KG1 (cell line): ENCODE results near the gene RTP5.

Experiments used
- DNase-seq: peaks from one replicate; lab custom pipeline; 2025; lab: John Stamatoyannopoulos, UW

The RTP5 gene

DNA sequence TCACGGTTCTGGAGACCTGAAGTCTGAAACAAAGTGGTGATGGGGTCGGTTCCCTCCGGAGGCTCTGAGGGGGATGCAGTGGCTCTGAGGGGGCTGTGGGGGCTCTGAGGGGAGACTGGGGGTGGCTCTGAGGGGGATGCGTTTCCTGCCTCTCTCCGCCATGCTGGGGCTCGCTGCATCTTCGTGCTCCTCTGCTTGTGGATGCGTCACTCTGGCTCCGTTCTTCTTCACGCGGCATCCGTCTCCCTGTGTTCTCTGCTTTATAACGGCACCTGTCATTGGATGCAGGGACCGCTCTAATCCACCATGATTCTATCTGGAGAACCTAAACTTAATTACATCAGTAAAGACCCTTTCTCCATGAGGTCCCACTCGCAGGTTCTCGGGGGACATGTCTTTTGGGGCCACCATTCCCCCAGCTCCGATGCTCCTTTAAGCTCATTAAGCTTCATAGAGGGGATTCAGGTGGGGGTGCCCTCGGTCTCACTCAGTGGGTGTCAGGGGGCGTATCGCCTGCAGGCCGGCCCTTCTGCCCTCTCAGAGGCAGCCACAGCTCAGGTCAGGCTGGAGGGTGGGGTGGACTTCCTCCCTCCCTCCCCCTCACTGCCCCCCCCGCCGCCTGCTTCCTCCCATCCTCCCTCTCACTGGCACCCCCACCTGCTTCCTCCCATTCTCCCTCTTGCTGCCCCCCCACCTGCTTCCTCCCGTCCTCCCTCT lies 18.4 kb downstream of the RTP5 start:
- no peak for DNase-seq

DNA sequence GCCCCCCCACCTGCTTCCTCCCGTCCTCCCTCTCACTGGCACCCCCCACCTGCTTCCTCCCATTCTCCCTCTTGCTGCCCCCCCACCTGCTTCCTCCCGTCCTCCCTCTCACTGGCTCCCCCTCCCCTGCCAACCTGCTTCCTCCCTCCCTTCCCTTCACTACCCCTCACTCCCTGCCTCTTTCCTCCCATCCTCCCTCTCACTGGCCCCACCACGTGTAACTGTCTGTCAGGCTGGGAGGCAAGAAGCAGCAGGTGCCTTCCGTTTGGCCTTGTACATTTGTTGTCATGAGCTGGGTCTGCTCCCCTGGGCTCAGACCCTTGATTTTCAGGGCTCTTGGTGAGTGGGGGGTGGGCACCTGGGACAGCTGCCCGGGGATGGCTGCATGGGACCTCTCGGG lies 19.1 kb downstream of the RTP5 start:
- DNase-seq: no peak

DNA sequence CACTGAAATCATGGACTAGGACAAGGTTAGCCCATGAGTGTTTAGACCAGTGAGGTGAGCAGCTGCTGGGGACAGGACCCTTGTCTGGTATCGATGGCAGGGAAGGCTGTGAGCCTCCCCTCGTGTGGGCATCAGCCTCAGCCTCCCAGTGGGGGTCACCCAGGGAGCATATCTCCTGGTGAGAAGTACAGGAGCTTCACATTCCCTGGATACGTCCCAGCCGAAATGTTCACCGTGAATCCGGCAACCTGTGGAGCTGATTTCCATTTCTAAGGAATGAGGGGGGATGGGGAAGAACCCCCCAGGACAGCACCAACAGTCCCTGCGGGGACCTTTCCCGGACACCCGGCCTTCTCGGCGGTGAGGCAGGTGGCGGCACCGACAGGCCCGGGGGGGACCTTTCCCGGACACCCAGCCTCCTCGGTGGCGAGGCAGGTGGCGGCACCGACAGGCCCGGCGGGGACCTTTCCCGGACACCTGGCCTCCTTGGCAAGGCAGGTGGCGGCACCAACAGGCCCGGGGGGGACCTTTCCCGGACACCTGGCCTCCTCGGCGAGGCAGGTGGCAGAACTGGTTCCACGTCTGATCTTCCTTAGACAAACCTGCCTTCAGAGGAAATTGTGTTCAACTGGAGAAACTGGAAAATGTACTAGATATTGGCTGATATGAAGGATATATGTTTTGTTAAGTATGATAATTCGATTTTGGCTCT lies 21.2 kb downstream of the RTP5 start:
- no peak for DNase-seq

DNA sequence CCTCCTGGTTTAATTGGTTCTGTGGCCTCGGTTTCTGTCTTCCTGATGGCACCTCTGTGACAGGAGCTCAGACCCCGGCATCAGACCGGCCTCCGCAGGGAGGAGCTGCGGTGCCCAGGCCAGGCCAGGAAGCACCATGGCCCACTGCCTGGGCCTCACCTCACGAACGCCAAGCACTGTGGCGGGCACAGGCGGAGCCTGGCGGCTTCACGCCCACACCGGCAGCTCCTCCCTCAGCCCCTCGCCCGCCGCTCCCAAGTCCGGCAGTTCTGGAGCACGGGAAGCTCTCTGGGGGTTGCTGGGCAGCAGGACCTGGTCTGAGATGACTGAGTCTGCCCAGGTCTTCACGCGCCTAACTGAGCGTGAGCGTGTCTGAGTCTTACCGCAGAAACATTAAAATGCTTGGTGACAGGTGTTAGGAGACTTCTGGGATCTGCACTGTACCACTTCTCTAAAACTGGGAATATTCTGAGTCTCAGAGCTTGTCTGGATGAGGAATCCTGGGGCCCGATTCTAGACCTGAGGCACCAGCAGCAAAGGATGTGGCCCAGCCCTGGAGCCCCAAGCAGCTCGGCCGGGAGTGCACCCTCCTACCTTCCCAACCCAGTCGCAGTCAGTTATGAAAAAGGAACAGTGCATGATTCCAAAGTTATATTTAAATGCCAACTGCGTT lies 21.9 kb downstream of the RTP5 start:
- no peak for DNase-seq

DNA sequence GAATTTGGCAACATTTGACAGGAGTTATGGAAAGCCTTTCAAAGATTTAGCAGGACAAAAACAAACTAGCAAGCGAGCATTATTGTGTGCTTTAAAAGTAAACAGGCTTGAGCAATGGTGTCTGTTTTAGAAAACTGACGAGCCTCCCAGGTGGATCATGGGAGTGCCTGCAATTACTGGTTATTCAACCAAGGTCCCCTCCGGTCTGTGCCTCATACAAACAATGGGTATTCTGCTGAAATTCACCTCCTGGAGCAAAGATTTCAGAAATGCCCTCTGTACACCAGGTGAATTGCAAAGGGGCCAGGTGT lies 22.4 kb downstream of the RTP5 start:
- no peak for DNase-seq

DNA sequence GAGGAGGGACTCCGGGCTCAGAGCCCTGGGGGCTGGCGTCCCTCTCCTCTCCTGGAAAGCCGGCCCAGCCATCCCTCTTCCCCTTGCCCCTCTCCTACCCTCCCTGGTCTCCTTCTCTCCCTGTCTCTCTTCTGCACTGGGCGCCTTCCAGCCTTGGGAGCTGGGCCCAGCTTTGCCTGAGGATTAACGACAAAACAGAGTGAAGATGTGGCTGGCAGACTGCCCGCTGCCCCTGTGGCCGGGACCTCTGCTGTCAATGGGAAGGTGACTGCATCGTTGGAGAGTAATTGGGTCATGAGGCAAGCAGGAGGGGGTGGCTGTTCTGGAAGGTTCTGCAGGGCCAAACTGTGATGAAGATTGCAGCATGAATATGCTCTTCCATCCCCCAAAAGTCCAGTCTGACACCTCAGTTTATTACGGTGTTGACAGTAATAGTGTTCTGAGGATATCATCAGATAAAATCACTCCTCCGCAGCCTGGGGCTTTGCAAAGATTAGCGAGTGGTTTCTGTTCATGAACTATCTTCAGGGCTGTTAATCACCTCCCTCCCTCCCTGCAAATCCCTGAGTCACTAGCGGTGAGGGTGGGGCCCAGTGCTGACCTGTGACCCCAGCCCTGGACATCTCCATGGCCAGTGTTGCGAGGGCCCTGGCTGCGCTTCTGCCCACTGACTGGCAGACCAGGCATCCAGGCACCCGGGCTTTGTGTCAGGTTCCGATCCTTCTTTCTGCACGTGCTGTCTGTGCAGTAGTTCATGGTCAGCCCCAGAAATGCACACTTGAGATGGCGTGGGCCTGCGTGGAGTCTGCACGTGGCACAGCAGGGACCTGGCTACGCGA lies 23.0 kb downstream of the RTP5 start:
- no peak for DNase-seq

DNA sequence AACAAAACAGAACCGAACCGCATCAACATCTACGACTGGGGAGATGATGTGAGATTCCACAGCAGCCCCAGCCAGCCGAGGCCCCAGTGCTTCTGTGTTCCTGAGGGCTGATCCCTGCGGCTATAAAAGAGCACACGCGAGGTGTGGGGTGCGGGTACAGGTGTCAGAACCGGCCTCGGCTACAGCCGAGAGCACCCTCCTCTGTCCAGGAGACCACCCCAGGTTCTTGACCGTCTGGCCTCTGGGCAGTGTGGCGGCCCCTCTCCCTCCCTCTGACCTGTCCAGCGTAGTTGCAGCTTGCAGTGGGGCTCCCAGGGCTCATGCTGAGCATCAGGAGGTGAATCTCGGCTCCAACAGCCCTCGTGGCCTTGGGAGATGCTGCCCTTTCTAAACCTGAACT lies 23.7 kb downstream of the RTP5 start:
- DNase-seq: no peak

DNA sequence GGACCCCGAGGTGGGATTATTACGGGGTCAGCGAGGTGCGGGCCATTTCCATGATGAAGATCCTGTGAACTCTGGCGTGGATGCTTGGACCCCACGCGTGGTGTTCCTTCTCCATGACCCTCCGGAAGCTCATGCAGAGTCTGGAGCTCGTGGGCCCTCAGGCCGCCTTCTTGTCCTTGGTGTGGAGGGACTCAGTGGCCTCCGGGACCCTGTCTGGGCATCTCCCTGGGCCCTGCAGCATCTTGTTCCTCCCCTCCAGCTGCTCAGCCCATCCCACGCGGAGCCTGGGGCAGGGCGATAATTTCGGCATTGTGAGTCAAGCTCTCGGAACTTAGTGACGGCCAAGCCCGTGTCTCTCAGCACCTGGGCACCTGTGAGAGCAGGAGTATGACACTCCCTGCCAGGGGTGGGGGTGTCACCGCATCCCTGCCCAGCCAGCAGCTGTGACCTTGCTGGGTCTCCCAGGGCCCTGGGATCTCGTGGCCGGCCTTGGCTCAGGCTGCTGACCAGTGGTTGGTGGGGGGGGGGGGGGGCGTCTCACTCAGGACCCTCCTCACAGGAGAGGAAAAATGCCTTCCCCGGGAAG lies 24.6 kb downstream of the RTP5 start:
- DNase-seq: no peak

DNA sequence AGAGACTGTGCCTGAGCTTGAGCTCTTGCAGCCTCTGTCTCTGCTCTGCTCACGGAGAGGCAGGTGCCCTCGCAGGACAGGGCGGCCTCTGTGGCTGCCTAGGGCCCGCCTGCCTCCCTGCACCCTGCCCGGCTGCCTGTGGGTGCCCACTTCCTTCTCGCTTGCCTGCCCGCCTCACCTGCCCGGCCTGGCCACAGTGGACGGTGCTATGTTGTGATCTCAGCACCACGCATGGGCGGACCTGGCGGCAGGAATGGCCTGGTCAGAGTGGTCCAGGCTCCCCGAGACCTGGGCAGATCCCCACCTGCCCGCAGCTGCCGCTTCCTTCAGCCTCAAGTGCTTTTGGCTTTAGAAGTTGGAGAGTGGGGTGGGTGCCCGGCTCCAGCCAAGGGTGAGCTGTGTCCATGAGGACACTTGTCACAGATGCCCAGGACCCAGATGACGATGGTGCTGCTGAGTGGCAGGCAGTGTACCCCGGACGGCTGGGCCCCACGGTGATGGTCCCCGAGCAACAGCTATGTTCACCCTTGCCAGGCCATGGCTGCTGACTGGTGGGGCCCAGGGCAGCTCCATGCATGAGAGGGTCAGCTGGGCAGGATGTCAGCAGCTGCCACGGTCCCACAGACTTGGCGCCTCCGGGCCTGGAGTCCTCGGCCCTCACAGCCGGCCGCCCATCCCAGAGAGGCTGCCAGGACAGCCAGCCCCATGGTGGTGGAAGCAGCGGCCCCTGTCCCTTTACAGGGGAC lies 25.3 kb downstream of the RTP5 start:
- no peak for DNase-seq

DNA sequence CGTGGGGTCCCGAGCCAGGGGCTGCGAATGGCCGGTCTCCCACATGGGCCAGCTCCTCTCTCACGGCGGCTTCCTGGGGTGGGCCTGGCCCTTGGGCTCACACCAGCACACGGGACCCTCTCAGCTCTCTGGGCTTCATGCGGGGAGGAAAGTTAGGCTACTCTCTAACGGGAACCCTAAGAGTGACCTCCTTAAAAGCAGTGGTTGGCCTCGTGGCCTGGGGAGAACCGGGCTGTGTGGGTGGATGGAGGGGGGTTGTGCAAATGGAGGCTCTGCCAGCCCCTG lies 25.8 kb downstream of the RTP5 start:
- no peak for DNase-seq

DNA sequence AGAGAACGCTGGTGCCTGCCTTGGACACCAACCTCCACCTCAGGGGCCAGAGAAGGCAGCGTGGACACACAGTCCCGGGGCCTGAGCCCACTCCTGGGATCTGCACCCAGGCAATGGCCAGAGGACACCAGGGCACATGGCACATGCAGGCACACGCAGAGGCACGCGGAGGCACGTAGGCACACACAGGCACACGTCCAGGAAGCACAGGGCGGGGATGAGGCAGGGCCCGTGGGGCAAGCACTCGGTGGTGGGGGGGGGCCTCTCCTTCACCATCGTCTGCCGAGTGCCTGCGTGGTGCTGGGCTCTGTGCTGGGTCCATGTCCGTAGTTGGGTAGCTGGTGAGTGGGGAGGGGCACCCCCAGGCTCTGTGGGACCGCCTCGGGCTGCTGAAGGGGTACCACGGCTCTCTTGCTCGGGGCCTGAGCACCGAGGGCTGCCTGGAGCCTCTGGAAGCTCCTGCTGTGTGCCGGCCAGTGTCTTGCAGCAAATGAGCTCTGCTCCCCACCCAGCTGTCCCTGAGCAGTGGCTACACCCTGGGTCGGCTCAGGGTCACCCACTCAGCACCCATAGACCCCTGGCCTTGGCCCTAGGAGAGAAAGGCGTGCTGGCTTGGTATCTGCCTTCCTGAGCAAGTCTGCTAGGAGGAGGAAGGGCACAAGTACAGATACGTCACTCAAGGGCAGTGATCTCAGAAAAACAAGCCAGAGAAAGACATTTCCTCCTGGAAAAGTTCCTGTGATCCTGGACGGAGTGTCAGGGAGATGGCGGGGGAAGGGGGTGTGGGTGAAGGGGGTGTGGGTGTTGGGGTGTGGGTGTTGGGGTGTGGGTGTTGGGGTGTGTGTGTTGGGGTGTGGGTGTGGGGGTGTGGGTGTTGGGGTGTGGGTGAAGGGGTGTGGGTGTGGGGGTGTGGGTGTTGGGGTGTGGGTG lies 26.4 kb downstream of the RTP5 start:
- DNase-seq: no peak

DNA sequence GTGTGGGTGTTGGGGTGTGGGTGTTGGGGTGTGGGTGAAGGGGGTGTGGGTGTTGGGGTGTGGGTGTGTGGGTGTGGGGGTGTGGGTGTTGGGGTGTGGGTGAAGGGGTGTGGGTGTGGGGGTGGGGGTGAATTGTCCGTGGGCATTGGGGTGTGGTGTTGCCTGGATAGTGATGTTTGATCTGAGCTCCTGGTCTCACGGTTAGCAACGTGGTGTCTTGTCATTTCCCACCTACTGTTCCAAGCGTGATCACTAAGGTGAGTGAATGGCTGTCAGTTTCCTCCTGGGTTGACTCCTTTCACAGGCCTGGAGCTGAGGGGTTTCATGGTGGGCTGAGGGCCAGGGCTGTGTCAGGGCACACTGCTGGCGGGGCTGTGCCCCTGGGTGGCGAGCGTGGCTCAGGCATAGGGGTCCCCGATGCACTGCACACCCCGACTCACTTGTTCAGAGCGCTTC lies 27.2 kb downstream of the RTP5 start:
- DNase-seq: no peak

DNA sequence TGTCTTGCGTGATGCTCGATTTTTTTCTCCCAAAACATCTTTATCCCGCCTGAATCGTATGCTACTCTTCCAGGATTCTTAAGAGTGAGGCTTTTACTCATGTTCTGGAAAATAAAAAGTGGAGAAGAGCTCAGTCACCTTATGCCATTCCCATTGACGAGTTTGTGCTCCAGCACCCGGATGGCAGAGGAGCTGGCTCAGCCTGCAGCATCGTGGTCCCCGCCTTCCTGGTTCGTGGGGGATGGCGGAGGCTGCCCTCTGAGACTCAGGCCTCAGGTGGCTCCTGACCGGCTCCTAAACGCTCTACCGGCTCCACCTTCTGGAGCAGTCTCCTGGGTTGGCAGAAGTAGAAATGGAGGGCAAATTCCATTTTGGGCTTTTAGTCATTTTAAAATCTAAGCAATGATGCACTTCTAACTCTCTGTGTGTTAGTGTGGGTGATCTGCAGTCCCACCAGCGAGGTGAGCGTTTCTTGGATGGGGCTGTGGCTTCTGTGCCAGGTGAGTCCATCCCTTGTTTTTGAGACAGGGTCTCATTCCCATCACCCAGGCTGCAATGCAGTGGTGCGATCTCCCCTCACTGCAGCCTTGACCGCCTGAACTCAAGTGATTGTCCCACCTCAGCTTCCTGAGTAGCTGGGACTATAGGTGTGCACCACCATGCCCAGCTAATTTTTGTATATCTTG lies 27.8 kb downstream of the RTP5 start:
- no peak for DNase-seq

DNA sequence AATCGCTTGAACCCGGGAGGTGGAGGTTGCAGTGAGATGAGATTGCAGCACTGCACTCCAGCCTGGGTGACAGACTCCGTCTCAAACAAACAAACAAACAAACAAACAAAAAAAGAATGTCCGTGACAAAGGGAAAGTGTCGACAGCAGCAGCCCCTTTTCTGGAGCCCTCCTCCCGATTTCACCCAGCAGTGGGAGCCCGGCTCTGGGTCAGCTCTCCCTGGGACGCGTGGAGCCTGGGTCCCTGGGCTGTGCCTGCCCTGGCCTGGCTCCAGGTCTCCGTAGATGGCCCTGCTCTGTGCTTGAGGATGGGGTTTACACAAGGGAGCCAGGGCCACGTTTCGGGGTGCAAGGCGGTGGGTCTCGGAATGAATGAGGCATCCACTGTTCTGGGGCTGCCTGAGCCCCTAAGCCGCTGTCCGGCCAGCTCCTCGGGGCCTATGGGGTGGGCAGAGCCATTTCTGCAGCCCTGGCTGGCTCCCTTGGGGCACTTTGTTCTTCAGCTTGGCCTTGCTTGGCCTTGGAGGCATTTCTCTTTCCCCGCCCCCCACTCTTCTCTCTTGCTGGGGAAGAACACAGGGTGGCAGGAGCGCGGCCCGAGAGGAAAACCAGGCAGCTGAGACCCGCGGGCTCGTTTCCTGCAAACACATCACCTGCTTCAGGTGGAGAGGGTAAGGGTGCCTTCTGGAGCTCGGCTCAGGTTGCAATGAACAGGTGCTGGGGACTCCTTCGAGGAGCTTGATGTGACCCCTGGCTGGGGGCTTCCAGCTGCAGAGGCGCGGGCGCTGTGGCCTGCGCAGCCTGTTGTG lies 29.1 kb downstream of the RTP5 start:
- no peak for DNase-seq

DNA sequence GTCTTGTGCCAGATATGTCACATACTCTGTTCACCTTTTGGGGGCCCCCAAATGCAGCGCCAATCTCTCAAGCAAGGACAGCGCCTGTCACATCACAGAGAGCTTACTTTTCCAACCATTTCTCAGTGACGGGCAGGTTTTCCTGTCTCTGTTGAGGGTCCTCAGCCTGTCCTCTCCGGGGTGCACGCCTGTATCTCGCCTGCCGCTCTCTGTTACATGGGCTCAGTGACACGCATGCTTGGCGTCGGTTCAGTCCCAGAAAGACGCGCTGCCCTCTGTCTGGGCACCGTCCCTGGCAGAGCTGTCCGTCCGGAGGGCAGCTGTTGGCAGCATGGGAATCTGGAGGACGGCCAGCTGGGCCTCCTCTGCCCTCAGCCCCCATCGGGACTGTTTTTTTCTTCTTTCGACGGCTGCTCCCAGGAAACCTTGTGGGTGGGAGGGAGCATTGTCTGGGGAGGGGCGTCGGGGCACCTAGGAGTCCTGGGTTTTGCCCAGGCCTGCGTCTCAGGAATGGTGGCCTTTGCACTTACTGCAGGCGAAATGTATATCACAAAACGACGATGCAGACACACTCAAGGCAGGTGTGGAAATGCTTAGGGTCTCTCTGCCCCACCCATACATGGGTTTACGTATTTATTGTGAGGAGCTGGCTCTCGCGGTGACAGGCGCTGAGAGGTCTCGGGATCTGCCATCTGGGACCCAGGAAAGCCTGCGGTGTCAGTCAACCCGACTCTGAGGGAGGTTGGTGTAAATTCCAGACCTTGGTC lies 30.9 kb downstream of the RTP5 start:
- DNase-seq: no peak

DNA sequence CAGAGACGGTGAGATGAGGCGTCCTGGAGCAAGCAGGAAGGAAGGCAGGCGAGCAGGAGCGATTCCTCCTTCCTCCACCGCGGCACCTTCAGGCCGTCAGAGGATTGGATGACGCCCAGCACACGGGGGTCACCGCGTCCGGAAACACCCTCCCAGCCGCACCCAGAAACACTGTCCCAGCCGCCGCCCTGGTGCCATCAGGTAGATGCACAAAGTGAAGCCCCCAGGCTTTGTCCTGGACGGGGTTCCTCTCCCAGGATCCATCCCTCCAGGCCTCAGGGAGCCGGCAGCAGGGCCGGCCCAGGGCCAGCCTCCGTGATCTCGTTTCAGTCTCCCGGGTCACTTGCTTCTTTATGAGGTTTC lies 31.5 kb downstream of the RTP5 start:
- no peak for DNase-seq

DNA sequence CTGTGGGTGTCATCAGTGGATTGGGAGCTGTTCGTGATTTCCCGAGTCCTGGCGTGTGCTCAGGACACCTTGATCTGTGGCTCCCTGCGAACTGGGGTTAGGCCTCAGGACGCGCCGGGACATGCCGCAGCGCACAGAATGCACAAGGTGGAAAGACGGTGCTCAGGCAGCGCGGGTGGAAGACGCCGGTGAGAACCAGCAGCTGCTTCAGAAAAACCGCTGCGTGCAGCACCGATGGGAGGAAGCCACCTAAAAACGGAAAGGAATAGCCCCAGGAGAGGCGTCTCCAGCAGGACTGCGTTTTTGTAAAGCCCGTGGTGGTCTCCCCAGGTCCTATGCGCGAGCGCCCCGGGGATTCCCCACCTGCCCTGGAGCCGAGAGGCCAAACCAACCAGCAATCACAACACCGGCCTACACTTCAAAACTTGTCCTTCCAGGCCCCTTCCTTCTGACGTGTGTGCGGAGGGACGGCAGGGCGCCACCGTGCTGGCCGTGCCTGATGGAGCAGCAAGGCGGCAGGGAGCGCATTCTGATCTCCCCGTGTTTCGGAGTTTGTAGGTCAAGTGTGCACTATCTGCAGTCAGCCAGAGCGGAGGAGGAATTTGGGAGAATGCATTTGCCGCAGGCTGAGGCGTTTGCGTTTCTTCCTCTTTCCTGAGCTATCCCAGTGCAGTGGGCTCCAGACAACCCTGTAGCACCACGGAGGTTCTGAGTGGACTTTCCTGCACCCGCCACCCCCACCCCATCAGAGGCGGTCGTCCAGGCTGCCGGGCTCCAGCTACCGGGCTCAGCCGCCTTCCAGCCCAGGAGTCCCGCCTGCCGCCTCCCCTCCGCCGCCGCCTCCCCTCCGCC lies 32.2 kb downstream of the RTP5 start:
- DNase-seq: no peak
